Sigmoid colon (tissue), 4 donors: ENCODE data around the gene STXBP5.

Experiments
- POLR2A ChIP-seq, 2 donors: fragments of 450-650 bp; IDR thresholded peaks; one replicate each; pipeline ENCODE4 v1.6.1; 2016; ENCODE audit warnings: antibody characterized with exemption in 2 of 2, mild to moderate bottlenecking in 2 of 2, moderate library complexity in 2 of 2
- POLR2AphosphoS5 ChIP-seq, 4 donors: sonication (generic); formaldehyde crosslinking; IDR thresholded peaks; one replicate each; pipeline ENCODE4 v1.6.1; 2017; ENCODE audit warnings: antibody characterized with exemption in 4 of 4
- TF ChIP-seq, protein P1 (sequence below), 4 experiments: fragments of 450-650 bp in 3 of 4; fragments of 200-600 bp in 1 of 4; IDR thresholded peaks; one replicate each; pipeline ENCODE4 v1.5.1; 2016 to 2019; ENCODE audit warnings: antibody characterized with exemption in 4 of 4, mild to moderate bottlenecking in 3 of 4, moderate library complexity in 2 of 4

DNA sequence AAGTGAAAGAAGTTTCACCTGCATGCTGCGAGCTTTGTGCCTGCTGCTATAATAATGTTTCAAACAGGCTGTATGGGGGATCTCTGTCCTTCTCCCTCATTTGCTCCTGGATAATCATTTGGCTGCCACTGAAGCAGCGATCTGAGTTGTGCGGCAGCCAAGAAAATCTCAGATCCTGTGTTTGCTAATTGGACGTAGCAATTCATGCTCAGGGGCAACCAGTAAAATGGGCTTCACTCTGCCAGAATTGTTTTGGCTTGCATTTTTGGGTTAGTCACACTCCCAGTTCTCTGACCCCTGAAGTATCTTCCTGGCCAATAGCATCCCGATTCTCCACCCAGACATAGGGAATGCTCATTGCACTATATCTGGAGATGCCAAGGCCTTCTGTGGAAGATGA lies 13.7 kb upstream of the STXBP5 start:
- TF ChIP-seq POLR2A (IDR thresholded peaks at IDR 0.05) (no peak), POLR2AphosphoS5 (IDR thresholded peaks at IDR 0.05) (no peak)
- TF ChIP-seq, protein P1, sequence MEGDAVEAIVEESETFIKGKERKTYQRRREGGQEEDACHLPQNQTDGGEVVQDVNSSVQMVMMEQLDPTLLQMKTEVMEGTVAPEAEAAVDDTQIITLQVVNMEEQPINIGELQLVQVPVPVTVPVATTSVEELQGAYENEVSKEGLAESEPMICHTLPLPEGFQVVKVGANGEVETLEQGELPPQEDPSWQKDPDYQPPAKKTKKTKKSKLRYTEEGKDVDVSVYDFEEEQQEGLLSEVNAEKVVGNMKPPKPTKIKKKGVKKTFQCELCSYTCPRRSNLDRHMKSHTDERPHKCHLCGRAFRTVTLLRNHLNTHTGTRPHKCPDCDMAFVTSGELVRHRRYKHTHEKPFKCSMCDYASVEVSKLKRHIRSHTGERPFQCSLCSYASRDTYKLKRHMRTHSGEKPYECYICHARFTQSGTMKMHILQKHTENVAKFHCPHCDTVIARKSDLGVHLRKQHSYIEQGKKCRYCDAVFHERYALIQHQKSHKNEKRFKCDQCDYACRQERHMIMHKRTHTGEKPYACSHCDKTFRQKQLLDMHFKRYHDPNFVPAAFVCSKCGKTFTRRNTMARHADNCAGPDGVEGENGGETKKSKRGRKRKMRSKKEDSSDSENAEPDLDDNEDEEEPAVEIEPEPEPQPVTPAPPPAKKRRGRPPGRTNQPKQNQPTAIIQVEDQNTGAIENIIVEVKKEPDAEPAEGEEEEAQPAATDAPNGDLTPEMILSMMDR (IDR thresholded peaks at IDR 0.05) = no peak
